Vagina (tissue), 2 donors: ENCODE measurements around the gene TMC5.

ENCODE experiments used
- CTCF ChIP-seq, 3 experiments: fragments of 450-650 bp in 2 of 3; fragments of 200-600 bp in 1 of 3; sonication (generic) in 1 of 3; IDR thresholded peaks; one replicate each; pipeline ENCODE4 v1.5.1; 2017 to 2019; ENCODE audit warnings: antibody characterized with exemption in 3 of 3, mild to moderate bottlenecking in 2 of 3, moderate library complexity in 2 of 3
- POLR2A ChIP-seq, 2 donors: fragments of 450-650 bp; IDR thresholded peaks; one replicate each; pipeline ENCODE4 v1.6.1; 2017; ENCODE audit warnings: antibody characterized with exemption in 2 of 2, mild to moderate bottlenecking in 2 of 2, moderate library complexity in 2 of 2
- POLR2AphosphoS5 ChIP-seq, 2 donors: sonication (generic); formaldehyde crosslinking; IDR thresholded peaks; one replicate each; pipeline ENCODE4 v1.9.0; 2017; ENCODE audit warnings: antibody characterized with exemption in 2 of 2, mild to moderate bottlenecking in 2 of 2, low read depth in 1 of 2; ENCODE audit not compliant: insufficient read depth in 1 of 2

GRCh38 chr16:19443659-19444058 is 26.0 kb downstream of the TMC5 start:
- no peak for TF ChIP-seq POLR2AphosphoS5 (IDR thresholded peaks at IDR 0.05; ENCODE audit: insufficient read depth in 1 of 2, low read depth in 1 of 2)
- no peak for TF ChIP-seq CTCF (IDR thresholded peaks at IDR 0.05)
- no peak for TF ChIP-seq POLR2A (IDR thresholded peaks at IDR 0.05)
